WI38 (cell line): Measurements from ENCODE around the gene JAKMIP1.

Experiments used
- H3K4me3 ChIP-seq: 2 replicates; pipeline ENCODE4 v1.5.1; 2011; ENCODE audit warnings: low read depth, mild to moderate bottlenecking, control low read depth, low read length
- TF ChIP-seq, protein P1 (sequence below): IDR thresholded peaks from 2 replicates; pipeline ENCODE4 v1.5.1; 2012; ENCODE audit warnings: low read depth, mild to moderate bottlenecking, control low read depth, low read length

JAKMIP1 gene

DNA sequence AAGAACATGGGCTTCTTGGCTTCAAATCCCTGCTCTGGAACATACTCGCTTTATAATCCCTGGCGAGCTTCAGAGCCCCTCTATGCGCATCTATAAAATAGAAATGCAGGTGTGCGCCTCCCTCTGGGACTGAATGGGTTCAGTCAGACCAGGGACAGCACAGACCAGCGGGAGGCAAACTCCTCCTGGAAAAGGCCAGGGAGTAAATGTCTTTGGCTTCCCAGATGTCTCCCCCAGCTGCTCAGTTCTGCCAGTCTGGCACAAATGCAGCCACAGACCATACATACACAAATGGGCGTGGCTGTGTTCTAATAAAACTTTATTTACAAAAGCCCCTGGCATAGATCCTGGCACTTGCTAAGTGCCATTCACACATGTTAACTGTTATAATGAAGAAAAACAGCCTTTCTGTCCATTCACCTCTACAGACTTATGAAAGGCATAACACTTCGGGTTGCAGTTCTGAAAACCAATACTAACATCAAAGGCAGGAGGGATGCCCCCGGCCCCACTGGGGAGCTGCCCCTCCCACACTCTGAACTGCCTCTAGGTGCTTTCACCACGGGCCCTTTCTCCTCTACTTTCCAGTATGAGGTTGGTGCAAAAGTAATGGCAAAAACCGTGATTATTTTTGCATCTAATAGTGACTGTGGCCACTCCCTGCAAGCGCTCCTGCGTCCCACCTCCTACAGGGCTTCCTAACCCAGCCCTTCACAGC lies 4.6 kb downstream of the JAKMIP1 start:
- no peak overlapping the region for H3K4me3 ChIP-seq
- TF ChIP-seq, protein P1, sequence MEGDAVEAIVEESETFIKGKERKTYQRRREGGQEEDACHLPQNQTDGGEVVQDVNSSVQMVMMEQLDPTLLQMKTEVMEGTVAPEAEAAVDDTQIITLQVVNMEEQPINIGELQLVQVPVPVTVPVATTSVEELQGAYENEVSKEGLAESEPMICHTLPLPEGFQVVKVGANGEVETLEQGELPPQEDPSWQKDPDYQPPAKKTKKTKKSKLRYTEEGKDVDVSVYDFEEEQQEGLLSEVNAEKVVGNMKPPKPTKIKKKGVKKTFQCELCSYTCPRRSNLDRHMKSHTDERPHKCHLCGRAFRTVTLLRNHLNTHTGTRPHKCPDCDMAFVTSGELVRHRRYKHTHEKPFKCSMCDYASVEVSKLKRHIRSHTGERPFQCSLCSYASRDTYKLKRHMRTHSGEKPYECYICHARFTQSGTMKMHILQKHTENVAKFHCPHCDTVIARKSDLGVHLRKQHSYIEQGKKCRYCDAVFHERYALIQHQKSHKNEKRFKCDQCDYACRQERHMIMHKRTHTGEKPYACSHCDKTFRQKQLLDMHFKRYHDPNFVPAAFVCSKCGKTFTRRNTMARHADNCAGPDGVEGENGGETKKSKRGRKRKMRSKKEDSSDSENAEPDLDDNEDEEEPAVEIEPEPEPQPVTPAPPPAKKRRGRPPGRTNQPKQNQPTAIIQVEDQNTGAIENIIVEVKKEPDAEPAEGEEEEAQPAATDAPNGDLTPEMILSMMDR = no peak

DNA sequence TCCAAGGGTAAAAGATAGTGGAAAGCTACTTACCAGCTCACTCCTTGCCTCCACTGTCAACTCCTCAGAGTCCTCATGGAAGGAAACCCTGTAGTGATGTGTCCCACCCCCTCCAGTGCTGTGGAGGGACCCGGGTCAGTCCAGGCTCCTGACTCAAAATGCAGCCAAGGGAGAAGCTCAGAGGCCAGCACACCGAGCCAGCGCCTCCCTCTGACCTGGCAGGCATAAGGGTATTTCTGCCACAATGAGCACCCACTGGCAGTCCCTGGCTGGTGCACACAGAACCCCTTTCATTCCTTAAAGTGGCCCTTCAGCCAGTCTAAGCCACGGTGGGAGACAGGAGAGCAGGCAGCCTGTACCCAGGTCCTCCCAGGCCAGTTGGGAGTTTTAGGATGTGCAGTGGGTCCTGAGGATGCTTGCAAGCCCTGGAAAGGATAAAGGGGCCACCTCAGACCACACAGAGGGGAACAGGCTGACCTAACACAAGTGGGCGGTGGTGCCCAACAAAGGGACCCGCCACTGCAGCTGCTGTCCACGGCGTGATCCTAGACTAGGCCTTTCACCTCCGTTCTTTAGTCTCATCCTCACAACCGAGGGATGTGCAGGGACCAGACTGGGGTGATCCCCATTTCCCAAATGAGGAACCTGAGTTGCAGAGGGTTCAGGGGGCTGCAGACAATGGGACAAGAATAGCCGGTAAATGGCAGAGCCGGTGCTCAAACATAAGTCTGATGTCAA lies 5.7 kb downstream of the JAKMIP1 start:
- TF ChIP-seq, protein P1 = no peak
- H3K4me3 ChIP-seq = no peak overlapping the region

DNA sequence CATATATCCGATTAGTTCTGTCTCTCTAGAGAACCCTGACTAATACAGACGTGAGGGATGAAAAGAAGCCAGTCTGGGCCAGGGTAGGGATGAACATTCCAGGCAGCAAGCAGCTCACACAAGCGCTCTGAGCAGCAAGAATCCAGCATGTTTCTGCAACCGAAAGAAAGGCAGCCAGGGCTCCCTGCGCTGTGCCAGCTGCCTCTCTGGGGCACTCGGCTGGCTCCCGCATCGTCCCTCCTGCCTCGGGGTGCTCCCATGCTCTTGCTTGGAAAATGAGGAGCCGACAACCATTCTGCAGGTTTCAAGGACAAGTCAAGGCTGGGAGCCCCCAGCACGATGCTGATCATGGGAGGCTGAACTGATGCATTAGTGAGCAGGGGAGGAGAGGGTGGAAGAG lies 7.0 kb downstream of the JAKMIP1 start:
- TF ChIP-seq, protein P1 = no peak
- no peak overlapping the region for H3K4me3 ChIP-seq

DNA sequence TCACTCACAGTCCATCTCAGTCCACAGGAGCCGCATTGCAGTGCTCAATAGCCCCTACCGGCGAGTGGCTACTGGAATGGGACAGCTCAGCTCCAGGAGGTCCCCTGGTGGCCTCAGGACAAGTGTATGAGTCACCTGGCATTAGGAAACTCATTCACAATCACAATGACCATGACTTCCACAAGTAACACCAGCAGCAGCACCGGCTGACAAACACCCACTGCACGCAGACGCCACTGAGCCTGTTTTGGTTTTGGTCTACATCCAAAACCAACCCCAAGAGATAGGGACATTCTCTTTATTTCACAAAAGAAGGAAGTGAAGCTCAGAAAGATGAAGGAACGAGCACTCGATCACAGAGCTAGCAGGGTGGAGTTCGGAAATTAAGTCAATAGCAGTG lies 8.1 kb downstream of the JAKMIP1 start:
- H3K4me3 ChIP-seq = no peak overlapping the region
- TF ChIP-seq, protein P1 = no peak

DNA sequence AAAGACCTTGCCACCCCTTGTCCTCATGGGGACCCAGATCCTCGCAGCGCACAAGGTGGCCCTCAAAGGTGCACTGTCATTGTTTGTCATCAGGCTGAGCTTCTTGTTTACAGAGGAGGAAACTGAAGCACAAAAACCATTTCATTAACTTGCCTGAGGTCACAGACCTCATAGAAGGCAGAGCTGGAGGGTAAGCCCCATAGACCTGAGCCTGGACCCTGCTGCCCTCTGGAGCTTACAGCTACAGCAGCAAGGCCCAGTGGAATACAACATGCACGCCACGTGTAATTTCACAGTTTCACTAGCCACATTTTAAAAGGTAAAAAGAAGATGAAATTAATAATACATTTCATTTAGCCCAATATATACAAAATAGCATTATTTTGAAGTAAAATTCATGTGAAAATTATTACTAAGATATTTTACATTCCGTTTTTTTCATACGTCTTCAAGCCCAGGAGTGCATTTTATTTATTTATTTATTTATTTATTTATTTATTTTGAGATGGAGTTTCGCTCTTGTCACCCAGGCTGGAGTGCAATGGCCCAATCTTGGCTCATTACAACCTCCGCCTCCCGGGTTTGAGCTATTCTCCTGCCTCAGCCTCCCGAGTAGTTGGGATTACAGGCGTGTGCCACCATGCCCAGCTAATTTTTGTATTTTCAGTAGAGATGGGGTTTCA lies 8.8 kb downstream of the JAKMIP1 start:
- no peak overlapping the region for H3K4me3 ChIP-seq
- TF ChIP-seq, protein P1 = no peak

DNA sequence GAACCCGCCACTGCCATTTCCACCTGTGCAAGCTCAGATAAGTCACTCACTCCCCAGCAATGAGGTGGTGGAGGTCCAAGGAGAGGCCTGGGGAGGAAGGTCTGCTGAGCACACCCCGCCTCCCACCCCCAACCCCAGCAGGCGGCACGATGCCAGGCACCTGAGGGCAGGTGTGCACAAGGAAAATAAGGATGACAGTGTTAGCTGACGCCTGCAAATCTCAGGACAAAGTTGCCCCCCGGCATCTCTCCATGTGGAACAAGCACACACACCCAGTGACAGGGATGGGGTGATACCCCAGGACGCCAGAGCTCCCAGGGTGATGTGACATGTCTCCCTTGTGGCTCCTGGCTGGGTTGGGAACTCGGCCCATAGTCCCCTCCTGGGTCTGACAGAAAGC lies 9.9 kb downstream of the JAKMIP1 start:
- H3K4me3 ChIP-seq = no peak overlapping the region
- TF ChIP-seq, protein P1 = no peak

DNA sequence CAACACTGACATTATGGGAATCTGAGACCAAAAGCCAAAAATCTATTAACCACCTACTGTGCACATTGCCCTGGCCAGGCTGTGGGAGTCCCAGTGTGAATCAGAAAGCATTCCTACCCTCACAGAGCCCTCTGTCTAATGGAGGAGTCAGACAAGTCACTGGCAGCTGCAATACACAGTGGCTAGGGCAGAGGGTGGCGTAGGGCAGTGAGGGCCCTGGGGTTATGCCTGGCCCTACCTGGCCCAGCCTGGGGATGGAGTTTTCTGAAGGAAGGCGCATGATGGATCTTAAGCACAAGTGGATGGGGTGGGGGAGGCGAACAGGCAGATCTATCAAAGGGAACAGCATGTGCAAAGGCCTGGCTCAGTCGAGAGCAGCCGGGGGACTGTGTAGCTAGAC lies 10.8 kb downstream of the JAKMIP1 start:
- H3K4me3 ChIP-seq = no peak overlapping the region
- TF ChIP-seq, protein P1 = no peak
